ENCODE measurements around the gene HOMER1. TPM values are rescaled to one million over a fixed set of nuclear protein-coding genes. Genes with fewer than 3 reads are reported as not detected.

Gene HOMER1
- total RNA-seq = 7.7 and 9.0 TPM in 2 replicates

DNA sequence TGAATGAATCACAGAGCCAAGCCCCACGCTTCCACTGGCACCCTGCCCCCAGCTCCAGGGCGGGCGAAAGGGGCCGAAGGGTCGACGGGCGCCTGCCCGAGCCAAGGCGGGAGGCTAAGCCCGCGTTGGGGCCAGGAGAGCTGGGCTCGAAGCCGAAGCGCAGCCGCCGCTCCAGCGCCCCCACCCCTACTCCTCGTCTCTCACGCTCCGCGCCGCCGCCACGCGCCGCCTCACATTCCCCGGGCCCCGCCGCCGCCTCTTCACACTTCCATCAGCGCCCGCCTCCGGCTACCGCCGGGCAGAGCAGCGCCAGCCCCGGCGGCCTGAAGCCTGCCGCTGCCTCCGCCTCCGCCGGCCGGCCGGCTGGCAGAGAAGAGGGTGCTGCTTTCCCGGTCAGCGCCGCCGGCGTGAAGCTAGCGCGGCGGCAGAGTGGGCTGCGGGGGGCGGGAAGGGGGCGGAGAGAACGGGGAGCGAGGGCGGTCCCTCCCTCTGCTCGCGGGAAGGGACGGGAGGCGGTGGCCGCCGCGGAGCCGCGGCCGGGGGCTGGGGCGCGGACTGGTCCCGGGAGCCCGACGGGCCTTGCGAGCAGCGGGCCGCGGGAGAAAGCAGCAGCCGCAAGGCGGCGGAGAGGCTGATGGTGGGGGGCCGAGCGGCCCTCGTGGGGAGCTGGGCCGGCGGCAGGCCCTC, at the start of gene HOMER1:
HOMER1 (minus strand) TSS at position 431 of the 687 bp plus-strand sequence. CDS start 1,360 bp downstream, outside the sequence.

Small RNA genes within 50 kb of the gene (small RNA-seq; reads per million reads assigned to genes)
- not detected for gene RF00019

Other genes with a start within 250 kb of the HOMER1 start
- gene TENT2, start 98.3 kb upstream of the HOMER1 start, total RNA-seq = 51.2 and 56.5 TPM in 2 replicates
- gene CMYA5, start 175.7 kb upstream of the HOMER1 start, total RNA-seq = 1.1 and 2.0 TPM in 2 replicates

All from placental epithelial cell (primary cell).